ENCODE results near the gene NKX6-1. TPM values are rescaled to one million over a fixed set of nuclear protein-coding genes. Genes with fewer than 3 reads are reported as not detected.

The NKX6-1 gene
- total RNA-seq, 1 experiment from 2014 or later, result 0.09 TPM

GRCh38 chr4:84530454-84530853 lies 31.4 kb upstream of the NKX6-1 start:
- peaks cover 0 to 6% (median 2%) of the 10 kb centered on the region in 3 experiments; a peak in 2 of 7 replicates for H3K36me3 Mint-ChIP-seq (ENCODE audit: insufficient read depth in 1 of 3, low read depth in 3 of 3)
- H3K79me2 ChIP-seq (ENCODE audit: insufficient read depth, low read length), result no peaks in the 10 kb centered on the region
- no peak overlapping the region for H4K91ac ChIP-seq (ENCODE audit: insufficient read length, low read depth, low read length)
- H3K27me3 ChIP-seq (ENCODE audit: insufficient read depth, low read length), result no peaks in the 10 kb centered on the region
- no peak overlapping the region for H2AK5ac ChIP-seq (ENCODE audit: insufficient read length, low read length)
- H3K27ac ChIP-seq (ENCODE audit: insufficient read length, low read depth, low read length), result no peak overlapping the region
- H3K4me3 Mint-ChIP-seq, result no peak overlapping the region
- H3K56ac ChIP-seq (ENCODE audit: insufficient read length, low read depth, low read length), result no peak overlapping the region
- no peak overlapping the region for H2BK5ac ChIP-seq (ENCODE audit: insufficient read length, low read length)
- H3K4me2 ChIP-seq (ENCODE audit: insufficient read depth, insufficient read length, low read length), result no peak overlapping the region
- H2BK12ac ChIP-seq (ENCODE audit: insufficient read length, low read depth, low read length), result no peak overlapping the region
- no peak overlapping the region for H2BK15ac ChIP-seq (ENCODE audit: low read depth, low read length)
- no peaks in the 10 kb centered on the region for H3K23me2 ChIP-seq (ENCODE audit: insufficient read length, low read depth, low read length, poor library complexity, severe bottlenecking)
- WGBS (ENCODE audit: extremely low coverage, insufficient read length, low lambda C conversion rate), result no CpG with 5 or more reads among the region's 1 CpG
- H3K4me1 Mint-ChIP-seq, result peaks cover 6 to 7% of the 10 kb centered on the region in 2 experiments
- H4K5ac ChIP-seq (ENCODE audit: insufficient read length, low read depth, low read length), result no peak overlapping the region
- no peaks in the 10 kb centered on the region for H3K9me3 ChIP-seq (ENCODE audit: control insufficient read depth, low read depth, low read length)
- no peak overlapping the region for H2BK120ac ChIP-seq (ENCODE audit: low read depth, low read length, poor library complexity, severe bottlenecking)
- no peak overlapping the region for H3K4ac ChIP-seq (ENCODE audit: low read depth, low read length)
- no peaks in the 10 kb centered on the region for H3K27me3 Mint-ChIP-seq (ENCODE audit: low read depth)
- H4K20me1 ChIP-seq (ENCODE audit: control insufficient read depth, insufficient read depth, insufficient read length), result no peaks in the 10 kb centered on the region
- no peak overlapping the region for H3K14ac ChIP-seq (ENCODE audit: insufficient read depth, low read length)
- TF ChIP-seq CTCF (conservative IDR thresholded peaks at IDR 0.05), result no peak
- no peak overlapping the region for H2BK20ac ChIP-seq (ENCODE audit: low read depth, low read length, poor library complexity, severe bottlenecking)
- H3K4me1 ChIP-seq (ENCODE audit: insufficient read depth, low read length), result 0 out of 2 replicates have a peak, but pooled peaks cover 2% of the 10 kb centered on the region
- H3K23ac ChIP-seq (ENCODE audit: insufficient read length, low read depth, low read length), result no peak overlapping the region
- H3K9ac ChIP-seq (ENCODE audit: extremely low read depth, insufficient read length, low read length), result no peak overlapping the region
- H3K9me3 Mint-ChIP-seq, result peaks cover 3 to 7% of the 10 kb centered on the region in 2 experiments; a peak in 4 of 5 replicates
- H4K8ac ChIP-seq (replicated peaks; ENCODE audit: insufficient read length, low read depth, low read length), result no peak overlapping the region
- no peak for DNase-seq
- H3K79me1 ChIP-seq (ENCODE audit: insufficient read depth, low read depth, low read length, poor library complexity, severe bottlenecking), result no peaks in the 10 kb centered on the region
- no peak overlapping the region for H3T11ph ChIP-seq (ENCODE audit: low read length)
- no peak overlapping the region for H3K18ac ChIP-seq (ENCODE audit: insufficient read length, low read depth, low read length)
- H2AFZ ChIP-seq (ENCODE audit: low read length), result no peak overlapping the region
- no peak overlapping the region for H3K27ac Mint-ChIP-seq
